ENCODE measurements around the gene FAM222B. TPM values are rescaled to one million over a fixed set of nuclear protein-coding genes. Genes with fewer than 3 reads are reported as not detected.
"Not testable (repeated sequence)": the region's sequence is repeated elsewhere in the genome, so short reads cannot be mapped to it uniquely, and the experiment has no call there.

The FAM222B gene
- total RNA-seq, 2 experiments from 2014 or later: 4.0 to 15.2 TPM

DNA sequence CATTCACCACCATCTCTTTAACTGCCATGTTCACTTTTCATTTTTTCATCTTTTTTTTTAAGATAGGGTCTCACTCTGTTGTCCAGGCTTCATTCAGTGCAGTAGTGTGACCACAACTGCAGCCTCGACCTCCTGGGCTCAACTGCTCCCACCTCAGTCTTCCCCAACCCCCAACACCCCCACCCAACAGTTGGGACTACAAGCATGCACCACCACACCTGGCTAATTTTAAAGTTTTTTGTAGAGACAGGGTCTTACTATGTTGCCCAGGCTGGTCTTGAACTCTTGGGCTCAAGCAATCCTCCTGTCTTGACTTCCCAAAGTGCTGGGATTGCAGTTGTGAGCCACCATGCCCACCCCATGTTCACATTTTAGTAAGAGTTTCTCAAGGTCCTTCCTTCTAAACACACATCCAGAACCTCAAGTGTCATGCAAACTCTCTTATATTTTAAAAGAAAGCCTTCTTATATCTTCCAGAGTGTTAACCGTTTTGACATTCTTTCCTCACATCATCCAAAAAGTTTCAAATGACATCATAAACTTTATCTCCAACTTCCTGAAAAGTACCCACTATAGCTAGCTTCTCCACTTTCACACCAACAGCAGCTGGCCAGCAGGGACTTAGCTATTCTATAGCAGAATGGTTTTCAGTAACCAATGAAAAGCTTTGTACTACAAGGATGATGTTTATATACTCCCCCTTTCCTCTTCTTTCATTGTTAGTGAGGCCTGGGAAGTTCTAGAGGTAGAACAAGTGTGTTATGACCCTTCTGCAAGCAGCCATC, 49.5 kb downstream of the FAM222B start:
- H3K79me2 ChIP-seq (ENCODE audit: insufficient read depth, low read depth, low read length): peaks cover 3% of the 10 kb centered on the region; the same call in 1 of the 2 replicates
- POLR2A ChIA-PET: no interaction called here
- intact Hi-C loops (cut with micrococcal nuclease; ENCODE audit: unreplicated experiment): no loop called here

GRCh38 chr17:28788100-28788499, 54.5 kb downstream of the FAM222B start:
- H3K9me2 ChIP-seq (ENCODE audit: insufficient read depth, low read length): no peaks in the 10 kb centered on the region
- peaks cover 3% of the 10 kb centered on the region; the same call in 1 of the 2 replicates for H3K79me2 ChIP-seq (ENCODE audit: insufficient read depth, low read depth, low read length)
- H3K36me3 ChIP-seq (ENCODE audit: insufficient read depth, low read length): no peaks in the 10 kb centered on the region
- BruUV-seq (replicated peaks): no TSS peak
- no peak overlapping the region for H3K4me3 ChIP-seq (ENCODE audit: low read depth, low read length, poor library complexity, severe bottlenecking)
- TF ChIP-seq CTCF (conservative IDR thresholded peaks at IDR 0.05; ENCODE audit: low read length) (no peak), EZH2phosphoT487 (IDR thresholded peaks at IDR 0.05; ENCODE audit: borderline replicate concordance, low read depth, low read length) (no peak)
- H3K4me2 ChIP-seq (ENCODE audit: low read length): no peak overlapping the region
- ChIA-PET POLR2A (no interaction called here), CTCF (ENCODE audit: unreplicated experiment) (no interaction called here)
- no peaks in the 10 kb centered on the region for H4K20me1 ChIP-seq (ENCODE audit: insufficient read depth, low read length)
- intact Hi-C loops (cut with micrococcal nuclease; ENCODE audit: unreplicated experiment): no loop called here
- no peak overlapping the region for H2AFZ ChIP-seq (ENCODE audit: low read length)
- no peaks in the 10 kb centered on the region for H3K4me1 ChIP-seq (ENCODE audit: insufficient read depth, low read length, poor library complexity, severe bottlenecking)
- no peaks in the 10 kb centered on the region for H3K9me3 ChIP-seq (ENCODE audit: low read length)
- H3K27ac ChIP-seq (ENCODE audit: low read depth, low read length, poor library complexity, severe bottlenecking): no peak overlapping the region
- no peak for DNase-seq (ENCODE audit: low spot score)

More for the DNA sequence above, 49.5 kb downstream of the FAM222B start:
- no peaks in the 10 kb centered on the region for H3K9me3 ChIP-seq (ENCODE audit: low read length)
- no peaks in the 10 kb centered on the region for H3K36me3 ChIP-seq (ENCODE audit: insufficient read depth, low read length)
- no peak overlapping the region for H2AFZ ChIP-seq (ENCODE audit: low read length)
- TF ChIP-seq EZH2phosphoT487 (IDR thresholded peaks at IDR 0.05; ENCODE audit: borderline replicate concordance, low read depth, low read length): no peak
- no peak for TF ChIP-seq CTCF (conservative IDR thresholded peaks at IDR 0.05; ENCODE audit: low read length)
- BruUV-seq (replicated peaks): no TSS peak
- no peak overlapping the region for H3K27ac ChIP-seq (ENCODE audit: low read depth, low read length, poor library complexity, severe bottlenecking)
- no peak overlapping the region for H3K4me2 ChIP-seq (ENCODE audit: low read length)
- H3K4me1 ChIP-seq (ENCODE audit: insufficient read depth, low read length, poor library complexity, severe bottlenecking): no peaks in the 10 kb centered on the region
- no peaks in the 10 kb centered on the region for H3K9me2 ChIP-seq (ENCODE audit: insufficient read depth, low read length)
- CTCF ChIA-PET (ENCODE audit: unreplicated experiment): no interaction called here
- no peak overlapping the region for H3K4me3 ChIP-seq (ENCODE audit: low read depth, low read length, poor library complexity, severe bottlenecking)
- H4K20me1 ChIP-seq (ENCODE audit: insufficient read depth, low read length): no peaks in the 10 kb centered on the region
- DNase-seq (ENCODE audit: low spot score): no peak

DNA sequence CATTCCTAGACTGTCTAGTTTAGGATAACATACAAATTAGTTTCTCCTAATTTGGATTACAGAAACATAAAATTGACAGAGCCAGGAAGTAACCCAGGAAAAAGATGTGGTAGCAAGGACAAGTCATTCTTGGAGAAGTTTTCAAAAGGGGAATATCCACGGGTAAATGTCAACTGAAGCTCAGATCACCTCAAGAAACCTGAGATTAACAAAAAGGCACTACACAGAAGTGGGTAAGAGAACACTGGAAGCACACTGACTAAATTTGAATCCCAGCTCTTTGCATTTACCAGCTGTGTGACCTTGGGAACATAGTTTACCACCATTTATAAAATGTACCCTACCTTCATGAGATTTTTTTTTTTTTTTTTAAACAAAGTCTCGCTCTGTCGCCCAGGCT, 59.4 kb downstream of the FAM222B start:
- Histone ChIP-seq H3K4me2 (ENCODE audit: low read length) (no peak overlapping the region), H2AFZ (ENCODE audit: low read length) (no peak overlapping the region), H3K36me3 (ENCODE audit: insufficient read depth, low read length) (peaks cover 7% of the 10 kb centered on the region), H3K4me3 (ENCODE audit: low read depth, low read length, poor library complexity, severe bottlenecking) (no peak overlapping the region), H3K9me3 (ENCODE audit: low read length) (no peaks in the 10 kb centered on the region), H4K20me1 (ENCODE audit: insufficient read depth, low read length) (no peaks in the 10 kb centered on the region), H3K9me2 (ENCODE audit: insufficient read depth, low read length) (no peaks in the 10 kb centered on the region), H3K79me2 (ENCODE audit: insufficient read depth, low read depth, low read length) (no peaks in the 10 kb centered on the region; the same call in 1 of the 2 replicates), H3K27ac (ENCODE audit: low read depth, low read length, poor library complexity, severe bottlenecking) (no peak overlapping the region), H3K4me1 (ENCODE audit: insufficient read depth, low read length, poor library complexity, severe bottlenecking) (peaks cover 14% of the 10 kb centered on the region)
- BruUV-seq (replicated peaks): no TSS peak
- DNase-seq (ENCODE audit: low spot score): no peak
- ChIA-PET POLR2A (no interaction called here), CTCF (ENCODE audit: unreplicated experiment) (no interaction called here)
- intact Hi-C loops (cut with micrococcal nuclease; ENCODE audit: unreplicated experiment): no loop called here
- TF ChIP-seq EZH2phosphoT487 (IDR thresholded peaks at IDR 0.05; ENCODE audit: borderline replicate concordance, low read depth, low read length) (no peak), CTCF (conservative IDR thresholded peaks at IDR 0.05; ENCODE audit: low read length) (no peak)

DNA sequence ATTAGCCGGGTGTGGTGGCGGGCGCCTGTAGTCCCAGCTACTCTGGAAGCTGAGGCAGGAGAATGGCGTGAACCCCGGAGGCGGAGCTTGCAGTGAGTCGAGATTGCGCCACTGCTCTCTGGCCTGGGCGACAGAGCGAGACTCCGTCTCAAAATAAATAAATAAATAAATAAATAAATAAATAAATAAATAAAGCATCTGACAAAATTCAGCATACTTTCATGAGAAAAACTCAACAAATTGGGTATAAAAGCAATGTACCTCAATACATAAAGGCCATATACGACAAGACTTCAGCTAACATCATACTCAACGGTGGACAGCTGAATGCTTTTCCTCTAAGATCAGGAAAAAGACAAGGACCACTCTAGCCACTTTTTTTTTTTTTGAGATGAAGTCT, 63.0 kb downstream of the FAM222B start:
- H3K9me2 ChIP-seq (ENCODE audit: insufficient read depth, low read length); H3K4me2 ChIP-seq (ENCODE audit: low read length); DNase-seq (ENCODE audit: low spot score); POLR2A ChIA-PET; H3K4me3 ChIP-seq (ENCODE audit: low read depth, low read length, poor library complexity, severe bottlenecking); intact Hi-C loops (cut with micrococcal nuclease; ENCODE audit: unreplicated experiment); H3K36me3 ChIP-seq (ENCODE audit: insufficient read depth, low read length); H4K20me1 ChIP-seq (ENCODE audit: insufficient read depth, low read length); H2AFZ ChIP-seq (ENCODE audit: low read length); H3K9me3 ChIP-seq (ENCODE audit: low read length); H3K27ac ChIP-seq (ENCODE audit: low read depth, low read length, poor library complexity, severe bottlenecking); BruUV-seq (replicated peaks); CTCF ChIA-PET (ENCODE audit: unreplicated experiment); H3K79me2 ChIP-seq (ENCODE audit: insufficient read depth, low read depth, low read length): not testable (repeated sequence)
- H3K4me1 ChIP-seq (ENCODE audit: insufficient read depth, low read length, poor library complexity, severe bottlenecking): peaks cover 27% of the 10 kb centered on the region
